GM10847 (cell line): ENCODE results near the gene ZNF774.

ENCODE experiments used
- POLR2A ChIP-seq: IDR thresholded peaks from 2 replicates; pipeline ENCODE4 v1.6.1; 2011; ENCODE audit not compliant: insufficient read length; ENCODE audit errors: extremely low read depth

The ZNF774 gene

GRCh38 chr15:90367576-90367975 lies 15.5 kb downstream of the ZNF774 start:
- no peak for TF ChIP-seq POLR2A

GRCh38 chr15:90375071-90375470 lies 23.0 kb downstream of the ZNF774 start:
- TF ChIP-seq POLR2A: no peak

GRCh38 chr15:90376789-90377188 lies 24.7 kb downstream of the ZNF774 start:
- no peak for TF ChIP-seq POLR2A

GRCh38 chr15:90379263-90379662 lies 27.2 kb downstream of the ZNF774 start:
- TF ChIP-seq POLR2A: no peak

- TF ChIP-seq POLR2A: no peak
These were observed 29.4 kb downstream of the ZNF774 start for GRCh38 chr15:90381515-90381914.

- no peak for TF ChIP-seq POLR2A
These were observed 30.2 kb downstream of the ZNF774 start for GRCh38 chr15:90382320-90382719.

- no peak for TF ChIP-seq POLR2A
These were observed 34.1 kb downstream of the ZNF774 start for GRCh38 chr15:90386221-90386620.

- peak; percentile 90 for TF ChIP-seq POLR2A
These were observed 35.7 kb downstream of the ZNF774 start, which contains the start of gene IQGAP1 for GRCh38 chr15:90387534-90388461. IQGAP1 (plus strand) TSS chr15:90388242; CDS start chr15:90388342, 100 bp downstream.

GRCh38 chr15:90388462-90389380 lies 36.6 kb downstream of the ZNF774 start:
- no peak for TF ChIP-seq POLR2A

GRCh38 chr15:90389513-90389912 lies 37.4 kb downstream of the ZNF774 start:
- no peak for TF ChIP-seq POLR2A

GRCh38 chr15:90393040-90393439 lies 41.0 kb downstream of the ZNF774 start:
- TF ChIP-seq POLR2A: no peak

- TF ChIP-seq POLR2A: no peak
These were observed 42.0 kb downstream of the ZNF774 start for GRCh38 chr15:90394074-90394473.

GRCh38 chr15:90394748-90395442 lies 42.8 kb downstream of the ZNF774 start:
- TF ChIP-seq POLR2A: no peak

- no peak for TF ChIP-seq POLR2A
These were observed 44.2 kb downstream of the ZNF774 start for GRCh38 chr15:90396321-90396720.
